ENCODE results near the gene ALPL. TPM values are rescaled to one million over a fixed set of nuclear protein-coding genes. Genes with fewer than 3 reads are reported as not detected.

Gene ALPL
- total and polyA plus RNA-seq, 9 donors, result 1.2 to 9.2 (median 3.8) TPM

- Histone ChIP-seq H3K27ac (no peak overlapping the region), H3K4me3 (no peak overlapping the region), H3K4me1 (ENCODE audit: insufficient read depth) (no peaks in the 10 kb centered on the region), H3K36me3 (no peaks in the 10 kb centered on the region), H3K9me3 (no peaks in the 10 kb centered on the region), H3K27me3 (no peaks in the 10 kb centered on the region)
- TF ChIP-seq EP300 (IDR thresholded peaks at IDR 0.05), result no peak
- TF ChIP-seq POLR2A (IDR thresholded peaks at IDR 0.05), result no peak
- TF ChIP-seq CTCF (IDR thresholded peaks at IDR 0.05), result no peak
- WGBS, 3 donors, result 76 to 78% (median 77%) methylated on average over 9 of the region's 9 CpGs
- DNase-seq, result no peak
- intact Hi-C loops (cut with DNase I), result no loop called here
These were observed 75.8 kb downstream of the ALPL start for GRCh38 chr1:21585037-21585436.

GRCh38 chr1:21586222-21586621 lies 77.0 kb downstream of the ALPL start:
- Histone ChIP-seq H3K4me3 (no peak overlapping the region), H3K36me3 (no peaks in the 10 kb centered on the region), H3K9me3 (no peaks in the 10 kb centered on the region), H3K4me1 (ENCODE audit: insufficient read depth) (no peaks in the 10 kb centered on the region), H3K27me3 (no peaks in the 10 kb centered on the region), H3K27ac (no peak overlapping the region)
- no peak for TF ChIP-seq POLR2A (IDR thresholded peaks at IDR 0.05)
- no peak for TF ChIP-seq CTCF (IDR thresholded peaks at IDR 0.05)
- TF ChIP-seq EP300 (IDR thresholded peaks at IDR 0.05), result no peak
- no peak for DNase-seq
- WGBS, 3 donors, result 48 to 57% (median 54%) methylated on average over 12 of the region's 12 CpGs
- intact Hi-C loops (cut with DNase I), result no loop called here

GRCh38 chr1:21586846-21587601 lies 77.8 kb downstream of the ALPL start:
- no peaks in the 10 kb centered on the region for H3K36me3 ChIP-seq
- no peaks in the 10 kb centered on the region for H3K9me3 ChIP-seq
- TF ChIP-seq POLR2A (IDR thresholded peaks at IDR 0.05) (no peak), CTCF (IDR thresholded peaks at IDR 0.05) (no peak), EP300 (IDR thresholded peaks at IDR 0.05) (no peak)
- no peaks in the 10 kb centered on the region for H3K27me3 ChIP-seq
- peak in 3 of 5 donors; percentile 28 to 57 (median 30) for DNase-seq
- 21 to 22% (median 22%) methylated on average over 24 of the region's 24 CpGs for WGBS, 3 donors
- no peaks in the 10 kb centered on the region for H3K4me1 ChIP-seq (ENCODE audit: insufficient read depth)
- no peak overlapping the region for H3K27ac ChIP-seq
- intact Hi-C loops (cut with DNase I), result no loop called here
- H3K4me3 ChIP-seq, result no peak overlapping the region

- DNase-seq, result no peak
- Histone ChIP-seq H3K27me3 (no peaks in the 10 kb centered on the region), H3K27ac (no peak overlapping the region), H3K9me3 (no peaks in the 10 kb centered on the region), H3K36me3 (no peaks in the 10 kb centered on the region), H3K4me1 (ENCODE audit: insufficient read depth) (no peaks in the 10 kb centered on the region), H3K4me3 (no peak overlapping the region)
- intact Hi-C loops (cut with DNase I), result no loop called here
- no peak for TF ChIP-seq CTCF (IDR thresholded peaks at IDR 0.05)
- TF ChIP-seq POLR2A (IDR thresholded peaks at IDR 0.05), result no peak
- TF ChIP-seq EP300 (IDR thresholded peaks at IDR 0.05), result no peak
- WGBS, 3 donors, result 83 to 92% (median 92%) methylated on average over 5 of the region's 5 CpGs
These were observed 78.4 kb downstream of the ALPL start for GRCh38 chr1:21587602-21587953.

All from ovary (tissue), 9 donors.